ENCODE results near the gene S100A1. TPM values are rescaled to one million over a fixed set of nuclear protein-coding genes. Genes with fewer than 3 reads are reported as not detected.

Gene S100A1
- polyA plus RNA-seq, 1 of the 3 experiments (the other 2 are of a cell fraction), result 0.18 TPM

DNA sequence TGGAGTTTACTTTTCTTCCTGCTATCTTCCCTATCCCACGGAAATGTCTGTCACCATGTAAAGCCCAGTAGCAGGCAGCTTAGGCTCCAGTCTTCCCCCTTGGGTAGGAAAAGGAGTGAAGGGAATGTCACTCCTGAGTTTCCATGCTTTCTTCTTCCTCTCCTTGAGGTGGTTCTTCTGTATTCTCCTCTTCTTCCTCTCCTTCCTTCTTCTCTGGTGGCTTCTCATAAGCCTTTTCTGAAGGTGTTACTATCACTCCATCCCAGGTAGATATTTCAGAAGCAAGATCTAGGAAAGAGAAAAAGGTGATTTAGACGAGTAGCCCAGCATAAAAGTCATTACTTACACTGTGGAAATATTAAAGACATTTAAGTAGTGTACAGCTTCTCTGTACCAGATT lies 34.0 kb downstream of the S100A1 start (continued):
- TF ChIP-seq, protein P1, sequence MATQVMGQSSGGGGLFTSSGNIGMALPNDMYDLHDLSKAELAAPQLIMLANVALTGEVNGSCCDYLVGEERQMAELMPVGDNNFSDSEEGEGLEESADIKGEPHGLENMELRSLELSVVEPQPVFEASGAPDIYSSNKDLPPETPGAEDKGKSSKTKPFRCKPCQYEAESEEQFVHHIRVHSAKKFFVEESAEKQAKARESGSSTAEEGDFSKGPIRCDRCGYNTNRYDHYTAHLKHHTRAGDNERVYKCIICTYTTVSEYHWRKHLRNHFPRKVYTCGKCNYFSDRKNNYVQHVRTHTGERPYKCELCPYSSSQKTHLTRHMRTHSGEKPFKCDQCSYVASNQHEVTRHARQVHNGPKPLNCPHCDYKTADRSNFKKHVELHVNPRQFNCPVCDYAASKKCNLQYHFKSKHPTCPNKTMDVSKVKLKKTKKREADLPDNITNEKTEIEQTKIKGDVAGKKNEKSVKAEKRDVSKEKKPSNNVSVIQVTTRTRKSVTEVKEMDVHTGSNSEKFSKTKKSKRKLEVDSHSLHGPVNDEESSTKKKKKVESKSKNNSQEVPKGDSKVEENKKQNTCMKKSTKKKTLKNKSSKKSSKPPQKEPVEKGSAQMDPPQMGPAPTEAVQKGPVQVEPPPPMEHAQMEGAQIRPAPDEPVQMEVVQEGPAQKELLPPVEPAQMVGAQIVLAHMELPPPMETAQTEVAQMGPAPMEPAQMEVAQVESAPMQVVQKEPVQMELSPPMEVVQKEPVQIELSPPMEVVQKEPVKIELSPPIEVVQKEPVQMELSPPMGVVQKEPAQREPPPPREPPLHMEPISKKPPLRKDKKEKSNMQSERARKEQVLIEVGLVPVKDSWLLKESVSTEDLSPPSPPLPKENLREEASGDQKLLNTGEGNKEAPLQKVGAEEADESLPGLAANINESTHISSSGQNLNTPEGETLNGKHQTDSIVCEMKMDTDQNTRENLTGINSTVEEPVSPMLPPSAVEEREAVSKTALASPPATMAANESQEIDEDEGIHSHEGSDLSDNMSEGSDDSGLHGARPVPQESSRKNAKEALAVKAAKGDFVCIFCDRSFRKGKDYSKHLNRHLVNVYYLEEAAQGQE (IDR thresholded peaks at IDR 0.05; ENCODE audit: low read depth, low read length), result no peak
- TF ChIP-seq SMC3 (IDR thresholded peaks at IDR 0.05; ENCODE audit: low read depth, low read length) (no peak), GATA2 (CRISPR knock-in tag; IDR thresholded peaks at IDR 0.05) (no peak), FOSL2 (IDR thresholded peaks at IDR 0.05; ENCODE audit: borderline replicate concordance, low read depth) (no peak), POLR2AphosphoS5 (IDR thresholded peaks at IDR 0.05; ENCODE audit: low read depth, low read length) (no peak)
- TF ChIP-seq, protein P2, sequence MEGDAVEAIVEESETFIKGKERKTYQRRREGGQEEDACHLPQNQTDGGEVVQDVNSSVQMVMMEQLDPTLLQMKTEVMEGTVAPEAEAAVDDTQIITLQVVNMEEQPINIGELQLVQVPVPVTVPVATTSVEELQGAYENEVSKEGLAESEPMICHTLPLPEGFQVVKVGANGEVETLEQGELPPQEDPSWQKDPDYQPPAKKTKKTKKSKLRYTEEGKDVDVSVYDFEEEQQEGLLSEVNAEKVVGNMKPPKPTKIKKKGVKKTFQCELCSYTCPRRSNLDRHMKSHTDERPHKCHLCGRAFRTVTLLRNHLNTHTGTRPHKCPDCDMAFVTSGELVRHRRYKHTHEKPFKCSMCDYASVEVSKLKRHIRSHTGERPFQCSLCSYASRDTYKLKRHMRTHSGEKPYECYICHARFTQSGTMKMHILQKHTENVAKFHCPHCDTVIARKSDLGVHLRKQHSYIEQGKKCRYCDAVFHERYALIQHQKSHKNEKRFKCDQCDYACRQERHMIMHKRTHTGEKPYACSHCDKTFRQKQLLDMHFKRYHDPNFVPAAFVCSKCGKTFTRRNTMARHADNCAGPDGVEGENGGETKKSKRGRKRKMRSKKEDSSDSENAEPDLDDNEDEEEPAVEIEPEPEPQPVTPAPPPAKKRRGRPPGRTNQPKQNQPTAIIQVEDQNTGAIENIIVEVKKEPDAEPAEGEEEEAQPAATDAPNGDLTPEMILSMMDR (IDR thresholded peaks at IDR 0.05), result no peak
- TF ChIP-seq, protein P3, sequence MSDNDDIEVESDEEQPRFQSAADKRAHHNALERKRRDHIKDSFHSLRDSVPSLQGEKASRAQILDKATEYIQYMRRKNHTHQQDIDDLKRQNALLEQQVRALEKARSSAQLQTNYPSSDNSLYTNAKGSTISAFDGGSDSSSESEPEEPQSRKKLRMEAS (IDR thresholded peaks at IDR 0.05; ENCODE audit: low read depth), result no peak

DNA sequence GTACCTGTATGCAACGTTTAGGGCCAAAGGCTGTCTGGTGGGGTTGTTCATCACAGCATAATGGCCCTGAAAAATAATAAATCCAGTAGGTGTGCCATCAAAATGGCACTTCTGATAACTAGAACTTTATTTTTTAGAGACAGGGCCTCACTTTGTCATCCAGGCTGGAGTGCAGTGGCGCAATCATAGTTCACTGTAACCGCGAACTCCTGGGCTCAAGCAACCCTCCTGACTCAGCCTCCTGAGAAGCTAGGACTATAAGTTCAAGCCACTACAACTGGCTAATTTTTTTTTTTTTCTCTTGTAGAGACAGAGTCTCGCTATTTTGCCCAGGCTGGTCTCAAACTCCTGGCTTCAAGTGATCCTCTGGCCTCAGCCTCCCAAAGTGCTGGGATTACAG lies 35.0 kb downstream of the S100A1 start:
- no peak overlapping the region for H2AFZ ChIP-seq (ENCODE audit: low read depth)
- peaks cover 44% of the 10 kb centered on the region for H3K79me2 ChIP-seq (ENCODE audit: insufficient read depth)
- no peaks in the 10 kb centered on the region for H4K20me1 ChIP-seq (ENCODE audit: insufficient read depth)
- DNase-seq, result no peak
- peaks cover 62% of the 10 kb centered on the region for H3F3A ChIP-seq (replicated peaks; ENCODE audit: insufficient read depth)
- 75% methylated on average over 5 of the region's 5 CpGs for WGBS (ENCODE audit: low lambda C conversion rate)
- H3K27ac ChIP-seq (ENCODE audit: low read depth in 2 of 2, low read length in 1 of 2), result peak overlapping the region in 1 of 2 experiments; percentile 39; a peak in 1 of 4 replicates
- H3K27me3 ChIP-seq (ENCODE audit: insufficient read depth), result no peaks in the 10 kb centered on the region
- no peaks in the 10 kb centered on the region for H3K9me2 ChIP-seq
- TF ChIP-seq GATA2 (CRISPR knock-in tag; IDR thresholded peaks at IDR 0.05) (no peak), FOXJ3 (CRISPR knock-in tag; IDR thresholded peaks at IDR 0.05) (no peak), CHD2 (IDR thresholded peaks at IDR 0.05; ENCODE audit: low read length, partially characterized antibody) (no peak), TCF12 (IDR thresholded peaks at IDR 0.05) (no peak), EP300 (IDR thresholded peaks at IDR 0.05; ENCODE audit: borderline replicate concordance in 1 of 2, low read depth in 1 of 2, low read length in 1 of 2) (no peak), MEF2A (IDR thresholded peaks at IDR 0.05; ENCODE audit: borderline replicate concordance, low read depth) (no peak), TAF1 (IDR thresholded peaks at IDR 0.05; ENCODE audit: borderline replicate concordance, low read depth, low read length) (no peak), NFIC (IDR thresholded peaks at IDR 0.05; ENCODE audit: borderline replicate concordance) (no peak), RCOR1 (IDR thresholded peaks at IDR 0.05; ENCODE audit: low read length) (no peak), RXRA (IDR thresholded peaks at IDR 0.05; ENCODE audit: borderline replicate concordance, low read depth) (no peak), FOXM1 (IDR thresholded peaks at IDR 0.05; ENCODE audit: low read depth) (no peak)
- TF ChIP-seq, protein P4, sequence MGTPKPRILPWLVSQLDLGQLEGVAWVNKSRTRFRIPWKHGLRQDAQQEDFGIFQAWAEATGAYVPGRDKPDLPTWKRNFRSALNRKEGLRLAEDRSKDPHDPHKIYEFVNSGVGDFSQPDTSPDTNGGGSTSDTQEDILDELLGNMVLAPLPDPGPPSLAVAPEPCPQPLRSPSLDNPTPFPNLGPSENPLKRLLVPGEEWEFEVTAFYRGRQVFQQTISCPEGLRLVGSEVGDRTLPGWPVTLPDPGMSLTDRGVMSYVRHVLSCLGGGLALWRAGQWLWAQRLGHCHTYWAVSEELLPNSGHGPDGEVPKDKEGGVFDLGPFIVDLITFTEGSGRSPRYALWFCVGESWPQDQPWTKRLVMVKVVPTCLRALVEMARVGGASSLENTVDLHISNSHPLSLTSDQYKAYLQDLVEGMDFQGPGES (IDR thresholded peaks at IDR 0.05; ENCODE audit: low read depth, low read length), result no peak
- peaks cover 67 to 74% of the 10 kb centered on the region in 2 experiments for H3K36me3 ChIP-seq (replicated peaks in 1 of 2; ENCODE audit: control insufficient read depth in 1 of 2, insufficient read depth in 2 of 2, low read length in 1 of 2)
- no peaks in the 10 kb centered on the region for H3K9me3 ChIP-seq
- no peak overlapping the region for H3K9ac ChIP-seq
- CTCF ChIA-PET, result interaction anchor here (0.5 to 1.9 kb wide), 3 partner anchors 8 to 87 kb away, joined by 3 to 6 read pairs (median 4); partner anchors contain the start of gene ILF2
- peaks cover 0 to 5% of the 10 kb centered on the region in 2 experiments; a peak in 1 of 4 replicates for H3K4me1 ChIP-seq (ENCODE audit: control insufficient read depth in 1 of 2, insufficient read depth in 2 of 2, low read depth in 1 of 2, low read length in 1 of 2)
- no peak overlapping the region for H3K4me2 ChIP-seq
- POLR2A ChIA-PET, result no interaction called here
- H3K4me3 ChIP-seq (ENCODE audit: low read depth in 2 of 2, low read length in 1 of 2), result no peak overlapping the region
